Activated CD4-positive, alpha-beta T cell treated with anti-CD3 and anti-CD28 coated beads, Interleukin-2, amount 50 U/mL, for 24 hours (primary cell): Measurements from ENCODE around the gene TTF2.

ENCODE experiments used
- DNase-seq, 2 donors: peaks; one replicate each; pipeline ENCODE4 v3.0.0-alpha.2; 2020; ENCODE audit warnings: low read depth in 1 of 2, low spot score in 1 of 2

TTF2 gene

GRCh38 chr1:117059678-117060440 lies at the start of gene TTF2:
Gene TTF2 (plus strand): TSS chr1:117060326. CDS start chr1:117060347, 21 bp downstream.
- peak; percentile 79 to 96 for DNase-seq

GRCh38 chr1:117011334-117011733 lies 48.8 kb upstream of the TTF2 start:
- no peak for DNase-seq

GRCh38 chr1:117013309-117013858 lies 46.7 kb upstream of the TTF2 start:
- DNase-seq: no peak

GRCh38 chr1:117014209-117014608 lies 45.9 kb upstream of the TTF2 start:
- DNase-seq: peak in 1 of 2 donors; percentile 17

GRCh38 chr1:117015724-117016123 lies 44.4 kb upstream of the TTF2 start:
- no peak for DNase-seq

- no peak for DNase-seq
These were observed 43.1 kb upstream of the TTF2 start for GRCh38 chr1:117017062-117017461.

GRCh38 chr1:117017648-117018047 lies 42.5 kb upstream of the TTF2 start:
- DNase-seq: no peak

- DNase-seq: no peak
These were observed 39.5 kb upstream of the TTF2 start for GRCh38 chr1:117020526-117021156.

GRCh38 chr1:117022114-117022513 lies 38.0 kb upstream of the TTF2 start:
- no peak for DNase-seq

GRCh38 chr1:117025568-117025967 lies 34.6 kb upstream of the TTF2 start:
- DNase-seq: no peak

GRCh38 chr1:117026361-117026760 lies 33.8 kb upstream of the TTF2 start:
- no peak for DNase-seq

- no peak for DNase-seq
These were observed 30.4 kb upstream of the TTF2 start for GRCh38 chr1:117029685-117030084.

GRCh38 chr1:117030271-117030877 lies 29.8 kb upstream of the TTF2 start:
- no peak for DNase-seq

GRCh38 chr1:117032266-117032665 lies 27.9 kb upstream of the TTF2 start:
- no peak for DNase-seq

GRCh38 chr1:117032681-117033539 lies 27.2 kb upstream of the TTF2 start:
- no peak for DNase-seq

- DNase-seq: no peak
These were observed 26.4 kb upstream of the TTF2 start for GRCh38 chr1:117033772-117034171.

GRCh38 chr1:117034791-117035290 lies 25.3 kb upstream of the TTF2 start:
- DNase-seq: no peak

GRCh38 chr1:117036018-117036461 lies 24.1 kb upstream of the TTF2 start:
- no peak for DNase-seq

GRCh38 chr1:117037802-117038201 lies 22.3 kb upstream of the TTF2 start:
- DNase-seq: no peak

GRCh38 chr1:117038236-117038635 lies 21.9 kb upstream of the TTF2 start:
- DNase-seq: no peak

- DNase-seq: no peak
These were observed 15.9 kb upstream of the TTF2 start for GRCh38 chr1:117044217-117044616.
